HCT116 (cell line): ENCODE results near the gene PLD1.

ENCODE experiments used
- CBX3 ChIP-seq: IDR thresholded peaks from 2 replicates; pipeline ENCODE4 v1.6.1; 2012; ENCODE audit warnings: low read depth
- YY1 ChIP-seq: IDR thresholded peaks from 2 replicates; pipeline ENCODE4 v1.6.1; 2011; ENCODE audit warnings: low read length, low read depth, moderate library complexity, mild to moderate bottlenecking; ENCODE audit not compliant: insufficient replicate concordance; ENCODE audit errors: extremely low read depth

DNA sequence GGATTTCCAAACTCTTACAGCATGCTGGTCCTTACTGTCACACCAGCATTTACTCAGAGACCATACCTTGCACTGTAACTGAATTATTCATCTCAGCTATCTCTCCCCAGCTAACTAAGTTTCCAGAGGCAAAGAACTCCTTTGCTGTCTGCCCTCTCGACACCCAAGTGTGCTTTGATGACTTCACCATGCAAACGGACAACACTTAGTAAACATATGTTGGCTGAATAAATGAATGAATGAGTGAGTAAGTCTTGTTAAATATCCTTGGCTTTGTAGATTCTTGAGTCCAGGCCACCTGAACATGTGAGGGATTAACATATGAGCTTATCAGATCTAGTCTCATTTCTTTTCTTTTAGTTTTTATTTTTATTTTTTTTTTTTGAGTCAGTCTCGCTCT lies 138.2 kb downstream of the PLD1 start:
- no peak for TF ChIP-seq CBX3
- TF ChIP-seq YY1 = no peak
